Pons (tissue), 1 donor: ENCODE data around the gene CCR4.
"Not testable (repeated sequence)": the region's sequence is repeated elsewhere in the genome, so short reads cannot be mapped to it uniquely, and the experiment has no call there.

ENCODE experiments used
- DNase-seq: peaks from one replicate; pipeline ENCODE4 v3.0.0-alpha.2; 2016; ENCODE audit warnings: low spot score

CCR4 gene

GRCh38 chr3:32952369-32953077, 1.1 kb downstream of the CCR4 start:
- no peak for DNase-seq

GRCh38 chr3:32954506-32954905, 3.1 kb downstream of the CCR4 start:
- no peak for DNase-seq

DNA sequence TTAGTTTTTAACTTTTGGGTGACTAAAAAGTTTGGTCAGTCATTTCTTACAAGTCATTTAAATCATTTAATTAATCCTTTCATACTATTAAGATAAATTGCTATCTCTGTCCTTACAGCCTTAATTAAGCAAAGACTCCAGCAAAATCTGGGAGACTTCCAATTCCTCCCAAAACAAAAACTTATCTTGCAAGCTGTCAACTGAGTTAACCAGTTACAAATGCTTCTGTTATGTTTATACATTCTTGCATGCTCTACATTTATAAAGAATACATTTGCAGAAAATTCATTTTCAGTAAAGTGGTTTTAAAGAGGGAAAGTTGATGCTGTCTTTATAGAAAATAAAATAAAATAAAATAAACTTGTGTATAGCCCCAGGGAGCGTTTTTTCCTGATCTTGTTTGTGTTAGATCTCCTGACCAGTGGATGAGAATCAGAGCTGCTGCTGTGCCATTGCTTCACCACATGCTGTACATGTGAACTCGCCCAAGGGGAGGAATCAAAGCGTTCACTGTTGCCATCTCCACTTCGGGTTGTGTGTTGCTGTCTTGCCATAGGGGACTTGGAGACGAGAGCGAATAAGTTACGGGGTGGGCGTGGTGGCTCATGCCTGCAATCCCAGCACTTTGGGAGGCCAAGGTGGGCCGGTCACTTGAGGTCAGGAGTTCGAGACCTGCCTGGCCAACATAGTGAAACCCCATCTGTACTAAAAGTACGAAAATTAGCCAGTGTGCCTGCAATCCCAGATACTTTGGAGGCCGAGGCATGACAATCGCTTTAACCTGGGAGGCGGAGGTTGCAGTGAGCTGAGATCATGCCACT, 5.5 kb downstream of the CCR4 start:
- no peak for DNase-seq

DNA sequence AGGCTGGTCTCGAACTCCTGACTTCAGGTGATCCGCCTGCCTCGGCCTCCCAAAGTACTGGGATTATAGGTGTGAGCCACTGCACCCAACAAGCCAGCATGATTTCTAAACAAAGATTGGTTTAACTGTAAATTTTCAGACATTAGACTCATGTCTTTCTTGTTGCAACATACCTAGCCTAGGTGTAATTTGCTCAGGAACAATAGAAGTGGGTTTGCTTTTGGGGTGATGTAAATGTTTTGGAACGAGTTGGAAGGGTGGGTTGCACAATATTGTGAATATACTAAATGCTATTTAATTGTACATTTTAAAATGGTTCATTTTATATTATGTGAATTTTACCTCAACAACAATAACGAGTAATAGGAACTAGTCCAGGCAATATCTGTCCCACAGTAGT, 7.1 kb downstream of the CCR4 start:
- DNase-seq: no peak

DNA sequence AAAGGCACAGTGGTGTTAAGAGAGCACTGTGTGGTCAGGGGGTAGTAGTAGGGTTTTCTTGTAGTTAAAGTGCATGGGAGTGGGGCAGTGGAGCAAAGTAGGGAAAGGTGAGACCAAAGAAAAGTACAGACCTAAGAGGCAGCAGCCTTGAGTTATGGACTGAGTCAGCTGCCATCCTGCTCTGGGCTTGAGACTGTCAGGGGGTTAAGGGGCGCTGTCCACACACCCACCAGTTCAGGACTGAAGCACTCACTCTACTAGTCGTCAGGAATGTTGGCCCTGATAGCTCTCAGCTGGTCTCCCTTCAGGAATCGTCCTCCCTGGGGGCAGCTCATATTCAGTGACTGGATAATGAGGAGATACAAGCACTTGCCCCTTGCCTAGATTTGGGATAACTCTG, 7.9 kb downstream of the CCR4 start:
- DNase-seq: no peak

DNA sequence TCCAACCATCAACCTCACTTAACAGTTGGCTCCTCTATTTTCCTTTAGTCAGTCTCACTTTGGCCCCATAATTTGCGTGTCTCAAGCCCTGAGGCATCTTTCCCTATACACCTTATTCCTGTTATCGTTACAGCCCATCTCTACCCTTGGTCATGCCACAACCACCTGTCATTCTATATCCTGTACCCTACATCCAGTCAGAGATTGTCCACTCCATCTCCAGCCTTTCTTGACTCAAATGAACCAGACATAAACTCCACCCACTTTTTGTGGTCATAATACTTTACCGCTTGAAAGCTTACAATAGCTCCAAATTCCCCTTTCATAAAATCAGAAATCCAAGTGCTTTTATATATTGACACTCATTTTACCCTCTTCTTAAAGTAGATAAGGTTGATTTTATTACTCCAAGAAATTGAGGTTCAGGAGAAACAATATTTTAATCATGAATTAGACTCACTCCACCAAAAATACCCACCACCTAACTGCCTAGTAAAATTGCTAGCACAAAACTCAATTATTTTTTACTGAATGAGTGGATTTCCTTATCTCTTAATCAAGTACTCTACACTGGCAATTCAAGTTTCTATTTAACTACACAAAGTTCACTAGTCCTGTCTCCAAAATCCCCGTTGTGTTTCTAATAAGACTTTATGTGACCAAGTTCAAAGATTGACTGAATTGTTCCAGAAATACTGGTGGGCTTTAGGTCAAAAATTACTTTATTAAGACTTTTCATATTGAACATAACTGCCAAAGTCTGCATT, 9.1 kb downstream of the CCR4 start:
- DNase-seq: no peak

DNA sequence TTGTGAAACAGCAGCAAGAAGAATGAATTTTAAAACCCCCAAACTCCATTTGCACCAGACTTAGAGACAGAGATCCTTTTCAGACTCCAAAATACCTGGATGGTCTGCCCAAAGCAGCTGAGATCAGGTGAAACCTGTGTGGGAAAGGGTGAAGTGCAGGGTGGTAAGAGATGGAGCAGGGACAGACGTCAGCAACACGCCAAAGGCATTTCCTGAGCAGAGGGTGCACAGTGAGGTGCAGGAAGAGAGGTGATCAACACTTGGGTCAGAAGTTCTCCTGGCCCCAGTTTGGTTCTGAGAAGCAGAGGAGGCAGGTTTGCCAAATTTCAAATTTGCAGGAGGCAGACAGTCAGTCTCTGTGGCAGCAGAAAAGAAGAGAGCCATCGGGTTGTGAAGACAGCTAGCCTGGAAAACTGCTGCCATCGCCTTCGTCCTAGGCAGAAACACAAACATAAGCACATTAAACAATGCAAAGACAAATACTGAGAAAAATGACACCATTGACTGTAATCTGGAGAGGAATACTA, 9.8 kb downstream of the CCR4 start:
- no peak for DNase-seq

DNA sequence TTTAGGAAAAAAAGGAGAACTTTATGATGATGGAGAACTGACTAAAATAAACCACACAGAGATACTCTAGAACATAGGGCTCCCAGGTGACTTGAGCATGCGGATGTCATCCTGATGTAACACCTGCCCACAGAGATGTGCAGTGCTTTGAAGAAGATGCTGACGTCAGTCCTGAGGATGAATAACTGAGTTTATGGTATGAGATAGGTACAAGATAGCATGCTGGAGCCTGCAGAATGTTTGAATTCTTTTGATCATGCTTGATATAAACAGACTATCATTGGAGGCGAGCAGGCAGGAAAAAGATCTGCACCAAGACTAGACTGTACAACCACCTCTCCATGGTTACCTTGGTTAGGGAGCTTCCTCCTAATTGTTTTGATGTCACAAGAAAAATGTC, 12.4 kb downstream of the CCR4 start:
- no peak for DNase-seq

- not testable (repeated sequence) for DNase-seq
Observed at GRCh38 chr3:32964781-32965180, 13.3 kb downstream of the CCR4 start.

DNA sequence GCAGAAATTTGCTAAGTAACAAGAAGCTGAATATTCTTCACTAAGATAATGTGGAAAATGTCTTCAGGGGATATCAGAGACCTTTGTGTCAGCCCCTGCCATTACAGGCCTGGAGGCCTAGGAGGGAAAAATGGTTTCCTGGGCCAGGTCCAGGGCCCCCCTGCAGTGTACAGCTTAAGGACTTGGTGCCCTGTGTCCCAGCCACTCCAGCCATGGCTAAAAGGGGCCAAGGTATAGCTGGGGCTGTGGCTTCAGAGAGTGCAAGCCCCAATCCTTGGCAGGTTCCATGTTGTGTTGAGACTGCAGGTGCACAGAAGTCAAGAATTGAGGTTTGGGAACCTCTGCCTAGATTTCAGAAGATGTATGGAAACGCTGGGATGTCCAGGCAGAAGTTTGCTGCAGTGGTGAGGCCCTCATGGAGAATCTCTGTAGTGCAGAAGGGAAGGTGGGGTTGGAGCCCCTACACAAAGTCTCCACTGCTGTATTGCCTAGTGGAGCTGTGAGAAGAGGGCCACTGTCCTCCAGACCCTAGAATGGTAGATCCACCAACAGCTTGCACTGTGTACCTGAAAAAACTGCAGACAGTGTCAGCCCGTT, 14.3 kb downstream of the CCR4 start:
- not testable (repeated sequence) for DNase-seq

DNA sequence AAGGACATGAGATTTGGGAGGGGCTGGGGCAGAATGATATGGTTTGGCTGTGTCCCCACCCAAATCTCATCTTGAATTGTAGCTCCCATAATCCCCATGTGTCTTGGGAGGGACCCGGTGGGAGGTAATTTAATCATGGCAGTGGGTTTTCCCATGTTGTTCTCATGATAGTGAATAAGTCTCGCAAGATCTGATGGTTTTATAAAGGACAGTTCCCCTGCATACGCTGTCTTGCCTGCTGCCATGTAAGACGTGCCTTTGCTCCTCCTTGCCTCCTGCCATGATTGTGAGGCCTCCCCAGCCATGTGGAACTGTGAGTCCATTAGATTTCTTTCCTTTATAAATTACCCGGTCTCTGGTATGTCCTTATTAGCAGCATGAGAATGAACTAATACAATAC, 15.2 kb downstream of the CCR4 start:
- not testable (repeated sequence) for DNase-seq

DNA sequence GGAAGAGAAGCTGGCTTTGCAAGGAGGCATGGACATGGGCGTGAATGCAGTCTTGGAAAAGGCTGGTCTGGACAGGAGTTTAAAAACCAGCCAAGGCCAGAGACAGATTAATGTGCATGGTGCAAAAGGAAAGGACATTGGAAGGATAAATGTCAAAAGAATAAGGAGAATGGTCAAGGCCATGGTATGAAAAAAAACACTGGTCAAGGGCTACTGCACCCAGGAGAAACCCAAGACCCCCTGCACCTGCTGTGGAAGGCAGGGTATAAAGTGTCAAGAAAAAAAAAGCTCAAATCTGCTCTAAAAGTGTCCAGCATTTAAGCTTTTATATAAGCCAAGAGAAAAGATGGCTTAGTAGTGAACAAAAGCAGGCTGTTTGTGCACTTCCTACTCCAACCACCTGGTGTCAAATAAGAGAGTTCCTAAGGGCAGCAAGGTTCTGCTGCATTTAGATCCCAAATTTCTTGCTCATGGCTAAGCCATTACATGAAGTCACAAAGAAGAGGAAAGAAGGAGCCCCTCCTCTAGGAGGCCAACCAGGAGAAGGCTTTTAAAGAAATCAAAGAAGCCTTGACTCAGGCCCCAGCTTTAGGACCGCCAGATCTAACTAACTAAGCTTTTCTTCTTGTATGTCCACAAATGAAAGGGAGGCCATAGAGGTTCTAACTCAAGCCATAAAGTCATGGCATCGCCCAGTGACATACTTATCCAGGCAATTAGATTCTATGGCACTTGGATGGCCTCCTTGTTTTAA, 16.9 kb downstream of the CCR4 start:
- DNase-seq: no peak

GRCh38 chr3:32968920-32969389, 17.5 kb downstream of the CCR4 start:
- DNase-seq: no peak

DNA sequence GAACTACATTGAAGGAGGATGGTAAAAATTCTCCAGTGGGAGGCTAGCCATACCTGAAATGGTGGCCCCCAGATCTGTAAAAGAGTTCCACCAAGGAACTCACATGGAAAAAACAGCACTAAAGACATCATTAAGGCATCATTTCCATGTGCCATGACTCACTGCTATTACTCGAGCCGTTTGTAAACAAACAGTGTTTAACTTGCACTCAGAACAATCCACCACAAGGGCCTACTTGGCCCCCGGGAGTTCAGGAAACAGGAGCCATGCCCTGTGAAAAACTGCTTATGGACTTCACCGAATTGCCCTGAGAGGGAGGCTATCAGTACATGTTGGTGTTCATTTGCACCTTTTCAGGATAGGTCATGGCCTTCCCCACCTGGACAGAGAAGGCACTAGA, 18.2 kb downstream of the CCR4 start:
- no peak for DNase-seq

DNA sequence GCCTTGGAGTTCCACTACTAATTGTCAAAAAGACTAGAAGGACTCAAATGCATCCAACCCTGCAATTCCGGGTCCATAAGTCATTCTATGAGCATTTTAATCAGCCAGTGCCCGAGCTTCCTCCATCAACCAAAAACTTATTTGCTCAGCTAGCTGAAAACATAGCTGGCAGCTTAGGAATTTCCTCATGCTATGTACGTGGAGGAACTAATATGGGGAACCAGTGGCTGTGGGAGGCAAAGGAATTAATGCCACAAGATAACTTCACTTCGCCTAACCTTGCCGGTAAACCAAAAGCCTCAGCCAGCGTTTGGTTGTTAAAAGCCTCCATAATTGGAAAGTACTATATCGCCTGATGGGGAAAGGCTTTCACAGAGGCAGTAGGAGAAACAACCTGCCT, 19.8 kb downstream of the CCR4 start:
- DNase-seq: not testable (repeated sequence)

DNA sequence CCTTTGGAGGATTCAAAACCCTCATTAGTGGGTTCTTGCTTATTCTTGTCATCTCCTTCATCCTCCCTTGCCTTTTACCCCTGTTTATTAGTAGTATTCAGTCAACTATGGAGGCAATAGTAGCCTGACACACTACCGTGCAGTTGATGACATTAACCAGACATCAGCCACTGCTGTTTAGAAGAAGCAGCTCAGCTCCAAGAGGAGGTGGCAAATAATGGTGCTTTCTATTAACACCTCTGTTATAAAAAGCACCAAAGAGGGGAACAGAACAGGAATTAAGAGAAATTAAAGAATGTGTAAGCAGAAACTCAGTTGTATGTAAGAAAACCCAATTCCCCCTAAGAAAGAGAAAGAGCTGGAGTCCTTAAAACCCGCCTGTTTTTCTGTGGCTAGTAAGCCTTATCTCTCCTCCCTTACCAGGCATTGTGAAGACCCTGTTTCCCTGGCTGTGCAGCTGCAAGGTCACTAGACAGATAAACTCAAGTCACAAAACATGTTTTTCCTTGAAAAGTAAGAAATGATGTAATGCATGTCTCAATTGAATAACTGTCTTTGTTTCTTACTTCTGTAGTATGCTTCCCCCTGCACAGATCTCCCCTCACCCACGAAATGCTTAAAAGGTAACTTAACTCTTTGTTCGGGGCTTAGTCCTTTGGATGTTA, 21.2 kb downstream of the CCR4 start:
- no peak for DNase-seq

DNA sequence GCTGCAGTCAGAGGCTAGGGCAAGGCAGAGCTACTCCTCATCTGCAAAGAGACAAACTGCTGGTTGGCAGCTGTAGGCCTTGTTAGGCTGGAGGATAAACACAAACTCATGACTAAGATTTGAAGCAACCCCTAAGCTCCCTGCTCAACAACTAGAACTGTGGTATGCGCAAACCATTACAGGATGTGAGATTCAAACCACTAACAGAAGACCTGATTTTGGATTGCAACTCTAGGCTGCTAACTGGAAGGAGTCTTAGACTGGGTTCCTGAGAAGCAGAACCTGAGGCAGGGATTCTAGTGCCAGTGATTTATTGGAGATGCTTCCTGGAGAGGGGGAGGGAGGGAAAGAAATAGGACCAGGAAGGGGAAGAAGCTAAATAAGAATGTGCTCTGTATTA, 22.5 kb downstream of the CCR4 start:
- DNase-seq: no peak

DNA sequence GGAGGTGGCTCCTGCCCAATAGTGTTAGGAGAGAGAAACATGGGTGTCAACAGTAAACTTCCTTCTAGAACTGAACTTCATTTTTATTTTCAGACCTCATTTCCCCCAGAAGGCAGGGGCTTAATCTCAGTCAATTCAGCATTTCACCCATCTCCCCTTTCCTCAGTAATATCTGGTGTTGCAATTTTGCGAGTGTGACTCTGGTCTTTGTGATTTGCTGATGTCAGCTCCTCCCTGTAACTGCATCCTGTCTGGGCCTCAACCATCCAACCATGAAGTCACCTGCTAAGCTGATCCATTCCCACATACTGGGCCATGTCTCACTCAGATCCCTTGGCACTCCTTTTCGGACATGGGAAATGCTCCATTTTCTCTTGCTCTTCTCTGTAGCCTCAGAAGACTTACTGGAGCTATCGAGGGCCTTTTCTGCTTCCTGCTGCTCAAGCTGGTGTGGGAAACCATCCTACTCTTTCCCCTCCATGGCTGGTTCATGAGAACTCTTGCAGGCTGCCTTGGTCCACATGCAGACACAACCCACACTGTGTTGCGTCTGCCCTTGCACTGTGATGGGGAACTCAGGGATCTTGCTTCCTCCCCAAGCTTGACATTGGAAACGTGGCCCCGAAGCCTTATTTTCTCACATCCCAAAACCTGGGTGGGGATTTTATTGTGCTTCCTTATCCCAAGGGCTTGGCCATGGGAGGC, 24.6 kb downstream of the CCR4 start:
- DNase-seq: no peak

- DNase-seq: no peak
Observed at GRCh38 chr3:32977861-32978260, 26.4 kb downstream of the CCR4 start.

- no peak for DNase-seq
Observed at GRCh38 chr3:32978331-32978730, 26.9 kb downstream of the CCR4 start.
